ENCODE data around the gene TLR9.

- no peak for TF ChIP-seq AFF4 (CRISPR knock-in tag; IDR thresholded peaks at IDR 0.05; ENCODE audit: borderline replicate concordance)
- TF ChIP-seq, protein P1, sequence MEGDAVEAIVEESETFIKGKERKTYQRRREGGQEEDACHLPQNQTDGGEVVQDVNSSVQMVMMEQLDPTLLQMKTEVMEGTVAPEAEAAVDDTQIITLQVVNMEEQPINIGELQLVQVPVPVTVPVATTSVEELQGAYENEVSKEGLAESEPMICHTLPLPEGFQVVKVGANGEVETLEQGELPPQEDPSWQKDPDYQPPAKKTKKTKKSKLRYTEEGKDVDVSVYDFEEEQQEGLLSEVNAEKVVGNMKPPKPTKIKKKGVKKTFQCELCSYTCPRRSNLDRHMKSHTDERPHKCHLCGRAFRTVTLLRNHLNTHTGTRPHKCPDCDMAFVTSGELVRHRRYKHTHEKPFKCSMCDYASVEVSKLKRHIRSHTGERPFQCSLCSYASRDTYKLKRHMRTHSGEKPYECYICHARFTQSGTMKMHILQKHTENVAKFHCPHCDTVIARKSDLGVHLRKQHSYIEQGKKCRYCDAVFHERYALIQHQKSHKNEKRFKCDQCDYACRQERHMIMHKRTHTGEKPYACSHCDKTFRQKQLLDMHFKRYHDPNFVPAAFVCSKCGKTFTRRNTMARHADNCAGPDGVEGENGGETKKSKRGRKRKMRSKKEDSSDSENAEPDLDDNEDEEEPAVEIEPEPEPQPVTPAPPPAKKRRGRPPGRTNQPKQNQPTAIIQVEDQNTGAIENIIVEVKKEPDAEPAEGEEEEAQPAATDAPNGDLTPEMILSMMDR (IDR thresholded peaks at IDR 0.05) = no peak
- no peak for TF ChIP-seq MYBL2 (CRISPR knock-in tag; IDR thresholded peaks at IDR 0.05)
- TF ChIP-seq IRF1 (CRISPR knock-in tag; IDR thresholded peaks at IDR 0.05) = no peak
- TF ChIP-seq E2F4 (CRISPR knock-in tag; IDR thresholded peaks at IDR 0.05; ENCODE audit: borderline replicate concordance, low read depth) = no peak
- TF ChIP-seq EMX1 (CRISPR knock-in tag; IDR thresholded peaks at IDR 0.05) = no peak
- no peak for TF ChIP-seq ZNF671 (CRISPR knock-in tag; IDR thresholded peaks at IDR 0.05)
These were observed 11.0 kb upstream of the TLR9 start for GRCh38 chr3:52236424-52236886.
